OCI-LY1 (cell line): Measurements from ENCODE around the gene LTBP1.

Experiments used
- H2AFZ ChIP-seq: fragments of 200-600 bp; sonication (generic), shearing (Covaris generic); 2 replicates; pipeline ENCODE4 v1.6.0; 2014; ENCODE audit warnings: antibody characterized with exemption, mild to moderate bottlenecking, low read length
- H3F3A ChIP-seq: fragments of 200-600 bp; sonication (generic), shearing (Covaris generic); 2 replicates; pipeline ENCODE4 v1.6.0; 2014; ENCODE audit warnings: mild to moderate bottlenecking, antibody characterized with exemption, low read length, moderate library complexity; ENCODE audit not compliant: insufficient read depth
- H3K27ac ChIP-seq: fragments of 200-600 bp; sonication (generic); 2 replicates; pipeline ENCODE4 v1.5.1; 2014; ENCODE audit warnings: low read length, mixed run types, mild to moderate bottlenecking, low read depth; ENCODE audit not compliant: poor library complexity, severe bottlenecking
- H3K27me3 ChIP-seq: fragments of 200-600 bp; sonication (generic); 2 replicates; pipeline ENCODE4 v1.6.0; 2014; ENCODE audit warnings: antibody characterized with exemption, mild to moderate bottlenecking, low read length, moderate library complexity; ENCODE audit not compliant: insufficient read depth
- H3K36me3 ChIP-seq: fragments of 200-600 bp; sonication (generic); 2 replicates; pipeline ENCODE4 v1.6.1; 2014; ENCODE audit warnings: mild to moderate bottlenecking, antibody characterized with exemption, low read length, moderate library complexity, mixed read lengths; ENCODE audit not compliant: insufficient read depth
- H3K4me1 ChIP-seq: fragments of 200-600 bp; sonication (generic); 2 replicates; pipeline ENCODE4 v1.5.1; 2014; ENCODE audit warnings: mild to moderate bottlenecking, low read length, moderate library complexity; ENCODE audit not compliant: insufficient read depth, severe bottlenecking
- H3K4me2 ChIP-seq: fragments of 200-600 bp; sonication (generic), shearing (Covaris generic); 2 replicates; pipeline ENCODE4 v1.6.1; 2014; ENCODE audit warnings: low read length
- H3K4me3 ChIP-seq: fragments of 200-600 bp; sonication (generic); 2 replicates; pipeline ENCODE4 v1.5.1; 2014; ENCODE audit warnings: low read length, low read depth, mild to moderate bottlenecking, mixed read lengths; ENCODE audit not compliant: poor library complexity, severe bottlenecking
- H3K79me2 ChIP-seq: fragments of 200-600 bp; shearing (Covaris generic); 2 replicates; pipeline ENCODE4 v1.6.1; 2016; ENCODE audit warnings: mixed run types, low read length, mixed read lengths; ENCODE audit not compliant: insufficient read depth
- H3K9ac ChIP-seq: fragments of 200-600 bp; sonication (generic), shearing (Covaris generic); 2 replicates; pipeline ENCODE4 v1.6.1; 2014; ENCODE audit warnings: mild to moderate bottlenecking, low read length, mixed read lengths
- H3K9me2 ChIP-seq: fragments of 200-600 bp; sonication (generic), shearing (Covaris generic); 2 replicates; pipeline ENCODE4 v1.6.1; 2014; ENCODE audit warnings: low read depth, mild to moderate bottlenecking, low read length, mixed read lengths
- H3K9me3 ChIP-seq: fragments of 200-600 bp; shearing (Covaris generic); 2 replicates; pipeline ENCODE4 v1.6.1; 2014; ENCODE audit warnings: low read length, mixed read lengths
- H4K20me1 ChIP-seq: fragments of 200-600 bp; sonication (generic), shearing (Covaris generic); 2 replicates; pipeline ENCODE4 v1.6.0; 2016; ENCODE audit warnings: mild to moderate bottlenecking, low read length; ENCODE audit not compliant: insufficient read depth
- CTCF ChIP-seq: fragments of 200-600 bp; sonication (generic), shearing (Covaris generic); IDR thresholded peaks from 2 replicates; pipeline ENCODE4 v1.5.1; 2017; ENCODE audit warnings: mild to moderate bottlenecking, antibody characterized with exemption, low read length, moderate library complexity, mixed read lengths
- EZH2 ChIP-seq: fragments of 200-600 bp; sonication (generic), shearing (Covaris generic); IDR thresholded peaks from 2 replicates; pipeline ENCODE4 v1.8.0; 2017; ENCODE audit warnings: borderline replicate concordance, mixed run types, mild to moderate bottlenecking, antibody characterized with exemption, low read length, moderate library complexity, mixed read lengths

The LTBP1 gene

GRCh38 chr2:33404321-33404720 is 457.6 kb downstream of the LTBP1 start:
- no peak overlapping the region for H3K9ac ChIP-seq
- H3K4me2 ChIP-seq = no peak overlapping the region
- H3K79me2 ChIP-seq = no peaks in the 10 kb centered on the region
- H3K27me3 ChIP-seq = no peaks in the 10 kb centered on the region
- no peaks in the 10 kb centered on the region for H4K20me1 ChIP-seq
- H2AFZ ChIP-seq = no peak overlapping the region
- peaks cover 10% of the 10 kb centered on the region; the same call in 1 of the 2 replicates for H3K9me3 ChIP-seq
- no peak overlapping the region for H3K27ac ChIP-seq
- H3K4me3 ChIP-seq = no peak overlapping the region
- TF ChIP-seq CTCF = no peak
- TF ChIP-seq EZH2 = no peak
- peaks cover 8% of the 10 kb centered on the region for H3K36me3 ChIP-seq
- no peaks in the 10 kb centered on the region for H3K4me1 ChIP-seq
- H3F3A ChIP-seq = no peaks in the 10 kb centered on the region
- H3K9me2 ChIP-seq = no peaks in the 10 kb centered on the region

DNA sequence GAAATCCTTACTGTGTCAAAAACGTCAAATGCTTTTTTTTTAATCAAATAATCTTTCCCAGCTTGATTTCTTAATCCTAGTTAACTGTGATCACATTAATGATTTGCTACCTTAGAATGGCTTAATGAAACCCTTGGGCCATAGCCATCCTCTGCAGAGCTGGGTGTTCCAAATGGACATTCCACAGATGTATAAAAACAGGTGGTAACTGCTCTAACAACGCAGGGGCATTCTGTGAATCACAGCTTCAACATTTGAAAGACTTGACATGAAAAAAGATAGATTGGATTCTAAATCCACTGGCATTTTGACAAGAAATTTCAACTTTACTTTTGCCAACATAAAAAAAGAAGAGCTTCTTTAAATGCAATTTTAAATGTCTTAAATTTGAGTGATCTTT is 459.9 kb downstream of the LTBP1 start:
- Histone ChIP-seq H3K36me3 (no peaks in the 10 kb centered on the region; the same call in 1 of the 2 replicates), H3K9me2 (no peaks in the 10 kb centered on the region), H3K27me3 (no peaks in the 10 kb centered on the region), H3K4me2 (no peak overlapping the region), H3K9ac (no peak overlapping the region), H3K4me3 (no peak overlapping the region), H3K9me3 (peaks cover 10% of the 10 kb centered on the region; the same call in 1 of the 2 replicates), H2AFZ (no peak overlapping the region), H4K20me1 (no peaks in the 10 kb centered on the region), H3K4me1 (no peaks in the 10 kb centered on the region), H3K27ac (no peak overlapping the region), H3K79me2 (no peaks in the 10 kb centered on the region), H3F3A (no peaks in the 10 kb centered on the region)
- TF ChIP-seq EZH2 = no peak
- no peak for TF ChIP-seq CTCF

- no peak overlapping the region for H3K4me3 ChIP-seq
- no peaks in the 10 kb centered on the region for H3K79me2 ChIP-seq
- H3K27ac ChIP-seq = no peak overlapping the region
- H3K9ac ChIP-seq = no peak overlapping the region
- no peaks in the 10 kb centered on the region for H3K4me1 ChIP-seq
- no peaks in the 10 kb centered on the region for H3F3A ChIP-seq
- H3K9me3 ChIP-seq = peaks cover 10% of the 10 kb centered on the region; the same call in 1 of the 2 replicates
- no peak for TF ChIP-seq CTCF
- TF ChIP-seq EZH2 = no peak
- no peaks in the 10 kb centered on the region for H3K9me2 ChIP-seq
- no peaks in the 10 kb centered on the region; the same call in 1 of the 2 replicates for H3K36me3 ChIP-seq
- H3K27me3 ChIP-seq = no peaks in the 10 kb centered on the region
- no peaks in the 10 kb centered on the region for H4K20me1 ChIP-seq
- no peak overlapping the region for H3K4me2 ChIP-seq
- H2AFZ ChIP-seq = no peak overlapping the region
These were observed 461.4 kb downstream of the LTBP1 start for GRCh38 chr2:33408109-33408508.
